ENCODE measurements around the gene PIGU.

PIGU gene

GRCh38 chr20:34535301-34535840, 141.5 kb downstream of the PIGU start:
- H3K27me3 ChIP-seq = no peaks in the 10 kb centered on the region
- H3K4me1 ChIP-seq (ENCODE audit: control insufficient read depth in 1 of 2, insufficient read depth in 1 of 2, low read depth in 1 of 2, low read length in 1 of 2) = no peaks in the 10 kb centered on the region
- no peak for TF ChIP-seq CTCF (IDR thresholded peaks at IDR 0.05)
- H3K36me3 ChIP-seq = peaks cover 75% of the 10 kb centered on the region
- no peak overlapping the region for H3K4me3 ChIP-seq (ENCODE audit: low read depth in 1 of 2, low read length in 1 of 2)
- no peaks in the 10 kb centered on the region for H3K9me3 ChIP-seq
- no peak overlapping the region for H3K27ac ChIP-seq

GRCh38 chr20:34534391-34535165, 142.3 kb downstream of the PIGU start:
- H3K27ac ChIP-seq = no peak overlapping the region
- no peaks in the 10 kb centered on the region for H3K9me3 ChIP-seq
- peaks cover 75% of the 10 kb centered on the region for H3K36me3 ChIP-seq

GRCh38 chr20:34532756-34533155, 144.1 kb downstream of the PIGU start:
- H3K27me3 ChIP-seq = no peaks in the 10 kb centered on the region
- TF ChIP-seq CTCF (IDR thresholded peaks at IDR 0.05) = no peak
- no peaks in the 10 kb centered on the region for H3K4me1 ChIP-seq (ENCODE audit: control insufficient read depth in 1 of 2, insufficient read depth in 1 of 2, low read depth in 1 of 2, low read length in 1 of 2)
- H3K27ac ChIP-seq = no peak overlapping the region
- H3K4me3 ChIP-seq (ENCODE audit: low read depth in 1 of 2, low read length in 1 of 2) = no peak overlapping the region
- H3K9me3 ChIP-seq = no peaks in the 10 kb centered on the region
- H3K36me3 ChIP-seq = peaks cover 90% of the 10 kb centered on the region

More at GRCh38 chr20:34534391-34535165, 142.3 kb downstream of the PIGU start:
- Histone ChIP-seq H3K4me1 (ENCODE audit: control insufficient read depth in 1 of 2, insufficient read depth in 1 of 2, low read depth in 1 of 2, low read length in 1 of 2) (no peaks in the 10 kb centered on the region), H3K4me3 (ENCODE audit: low read depth in 1 of 2, low read length in 1 of 2) (no peak overlapping the region), H3K27me3 (no peaks in the 10 kb centered on the region)
- no peak for TF ChIP-seq CTCF (IDR thresholded peaks at IDR 0.05)

- no peaks in the 10 kb centered on the region for H3K9me3 ChIP-seq
- no peak for TF ChIP-seq CTCF (IDR thresholded peaks at IDR 0.05)
- no peaks in the 10 kb centered on the region for H3K4me1 ChIP-seq (ENCODE audit: control insufficient read depth in 1 of 2, insufficient read depth in 1 of 2, low read depth in 1 of 2, low read length in 1 of 2)
- H3K4me3 ChIP-seq (ENCODE audit: low read depth in 1 of 2, low read length in 1 of 2) = no peak overlapping the region
- H3K27me3 ChIP-seq = no peaks in the 10 kb centered on the region
- peaks cover 91% of the 10 kb centered on the region for H3K36me3 ChIP-seq
- H3K27ac ChIP-seq = no peak overlapping the region
These were observed 144.6 kb downstream of the PIGU start for GRCh38 chr20:34532320-34532719.

GRCh38 chr20:34531608-34532265, 145.2 kb downstream of the PIGU start:
- no peak for TF ChIP-seq CTCF (IDR thresholded peaks at IDR 0.05)
- Histone ChIP-seq H3K9me3 (no peaks in the 10 kb centered on the region), H3K4me1 (ENCODE audit: control insufficient read depth in 1 of 2, insufficient read depth in 1 of 2, low read depth in 1 of 2, low read length in 1 of 2) (no peaks in the 10 kb centered on the region), H3K4me3 (ENCODE audit: low read depth in 1 of 2, low read length in 1 of 2) (no peak overlapping the region), H3K27me3 (no peaks in the 10 kb centered on the region), H3K27ac (no peak overlapping the region), H3K36me3 (peaks cover 91% of the 10 kb centered on the region)
